GM15510 (cell line): ENCODE data around the gene AQP2.

ENCODE experiments used
- POLR2A ChIP-seq: IDR thresholded peaks from 3 replicates; pipeline ENCODE4 v1.6.1; 2011; ENCODE audit warnings: borderline replicate concordance; ENCODE audit not compliant: insufficient read length; ENCODE audit errors: extremely low read depth

AQP2 gene, protein sequence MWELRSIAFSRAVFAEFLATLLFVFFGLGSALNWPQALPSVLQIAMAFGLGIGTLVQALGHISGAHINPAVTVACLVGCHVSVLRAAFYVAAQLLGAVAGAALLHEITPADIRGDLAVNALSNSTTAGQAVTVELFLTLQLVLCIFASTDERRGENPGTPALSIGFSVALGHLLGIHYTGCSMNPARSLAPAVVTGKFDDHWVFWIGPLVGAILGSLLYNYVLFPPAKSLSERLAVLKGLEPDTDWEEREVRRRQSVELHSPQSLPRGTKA

DNA sequence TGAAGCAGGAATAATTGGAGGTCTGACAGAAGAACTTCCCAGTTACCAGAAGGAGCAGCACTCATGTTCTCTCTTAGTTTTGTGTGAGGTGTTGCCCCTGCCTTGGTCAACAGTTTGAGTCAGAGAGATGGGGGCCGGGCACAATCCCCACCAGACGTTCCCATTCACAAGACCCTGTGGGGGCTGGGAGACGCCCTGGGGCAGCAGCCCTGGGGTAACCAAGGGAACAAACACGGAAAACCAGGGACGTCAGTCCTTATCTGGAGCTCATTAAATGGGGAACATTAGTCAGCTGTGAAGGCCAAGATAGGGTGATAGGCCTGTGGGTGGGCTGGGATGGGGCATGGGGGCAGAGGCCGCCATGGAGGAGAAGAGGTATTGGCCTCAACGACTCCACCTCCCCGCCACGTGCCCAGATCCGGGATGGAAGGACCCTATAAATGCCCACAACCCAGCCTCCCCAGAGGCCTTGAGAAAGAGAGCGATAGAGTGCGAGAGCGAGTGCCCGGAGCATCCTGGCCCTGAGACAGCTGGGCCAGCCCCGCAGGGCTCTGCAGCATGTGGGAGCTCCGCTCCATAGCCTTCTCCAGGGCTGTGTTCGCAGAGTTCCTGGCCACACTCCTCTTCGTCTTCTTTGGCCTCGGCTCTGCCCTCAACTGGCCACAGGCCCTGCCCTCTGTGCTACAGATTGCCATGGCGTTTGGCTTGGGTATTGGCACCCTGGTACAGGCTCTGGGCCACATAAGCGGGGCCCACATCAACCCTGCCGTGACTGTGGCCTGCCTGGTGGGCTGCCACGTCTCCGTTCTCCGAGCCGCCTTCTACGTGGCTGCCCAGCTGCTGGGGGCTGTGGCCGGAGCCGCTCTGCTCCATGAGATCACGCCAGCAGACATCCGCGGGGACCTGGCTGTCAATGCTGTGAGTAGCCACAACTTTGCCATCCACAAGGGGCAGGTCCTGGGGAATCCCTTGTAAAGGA, at the start of gene AQP2:
AQP2 (plus strand) TSS at position 465 of the 979 bp plus-strand sequence; CDS start at position 559, 94 bp downstream.
- no peak for TF ChIP-seq POLR2A

DNA sequence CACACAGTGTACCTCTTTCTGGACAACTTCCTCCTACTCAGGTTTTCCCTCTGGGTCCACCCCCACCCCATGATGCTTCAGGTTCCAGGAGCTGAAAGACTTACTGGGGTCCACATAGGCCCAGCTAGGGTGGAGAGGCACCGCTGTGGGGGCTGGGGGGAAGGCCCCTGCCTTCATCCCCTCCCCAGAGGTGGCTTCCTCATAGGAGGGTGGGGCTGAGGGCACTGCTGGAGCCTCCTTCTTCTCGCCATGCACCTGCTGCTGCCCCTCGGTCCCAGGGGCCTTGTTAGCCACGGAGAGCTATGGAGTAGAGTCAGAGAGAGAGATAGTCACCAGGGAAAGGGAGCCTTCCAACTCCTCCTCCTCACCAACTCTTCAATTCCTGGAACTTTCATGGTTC, 49.5 kb upstream of the AQP2 start:
- TF ChIP-seq POLR2A, result no peak

DNA sequence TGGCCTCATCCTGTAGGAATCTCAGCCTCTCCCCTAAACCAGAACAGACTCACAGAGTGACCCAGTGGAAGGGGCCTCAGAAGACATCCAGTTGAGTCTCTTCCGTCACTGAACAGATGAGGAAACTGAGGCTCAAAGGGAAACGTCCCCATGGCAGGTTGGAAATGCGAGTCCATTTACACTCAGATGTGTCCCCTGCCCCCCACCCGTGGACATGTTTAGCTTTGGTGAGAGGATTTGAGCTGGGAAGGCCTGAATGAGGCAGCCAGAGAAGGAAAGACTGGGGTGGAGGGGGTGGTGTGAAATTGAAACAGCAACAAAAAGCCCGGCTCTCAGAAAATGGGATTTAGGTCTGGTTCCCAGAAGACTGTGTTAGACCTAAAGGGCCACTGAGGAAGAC, 48.6 kb upstream of the AQP2 start:
- TF ChIP-seq POLR2A, result no peak

DNA sequence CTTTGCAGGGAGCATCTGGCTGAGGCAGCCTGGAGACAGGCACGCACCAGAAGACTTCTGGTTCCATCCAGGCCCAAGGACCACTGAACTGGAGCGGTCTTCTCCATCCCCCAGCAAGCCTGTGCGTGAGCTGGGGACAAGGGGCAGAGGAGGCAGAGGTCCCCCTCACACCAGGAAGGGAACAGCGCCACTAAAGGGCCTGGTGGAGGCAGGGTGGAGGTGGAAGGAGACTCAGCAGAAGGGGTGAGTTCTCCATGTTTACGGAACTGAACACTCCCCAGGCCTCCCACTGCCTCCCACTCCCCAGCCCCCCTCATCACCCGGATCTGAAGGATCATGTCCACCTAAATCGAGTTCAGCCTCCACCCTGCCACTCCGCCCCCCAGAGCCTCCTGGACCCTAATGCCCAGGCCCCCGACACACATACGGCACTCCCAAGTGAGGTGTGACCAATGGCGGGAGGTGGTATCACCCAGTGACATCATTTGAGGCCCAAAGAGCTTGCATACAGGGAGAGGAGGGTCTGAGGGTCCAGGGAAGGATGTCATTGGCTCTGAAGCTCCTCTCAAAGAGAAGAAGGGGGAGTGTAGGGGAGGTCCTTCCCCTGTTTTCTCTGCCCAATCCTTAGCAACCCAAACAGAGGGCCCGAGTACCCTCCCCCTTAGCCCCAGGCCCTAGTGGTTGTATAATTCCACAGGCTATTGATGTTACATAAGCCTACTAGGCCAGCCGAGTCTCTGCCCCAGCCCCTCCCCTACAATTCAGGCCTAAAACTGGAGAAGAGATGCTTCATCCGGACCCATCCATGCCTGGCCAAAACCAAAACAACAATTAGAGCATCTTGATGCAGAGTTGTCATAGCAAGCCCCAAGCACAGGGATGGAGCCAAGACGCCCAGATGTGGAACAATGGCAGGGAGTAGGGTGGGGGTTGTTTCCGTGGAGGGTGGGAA, 47.9 kb upstream of the AQP2 start:
- TF ChIP-seq POLR2A, result no peak

DNA sequence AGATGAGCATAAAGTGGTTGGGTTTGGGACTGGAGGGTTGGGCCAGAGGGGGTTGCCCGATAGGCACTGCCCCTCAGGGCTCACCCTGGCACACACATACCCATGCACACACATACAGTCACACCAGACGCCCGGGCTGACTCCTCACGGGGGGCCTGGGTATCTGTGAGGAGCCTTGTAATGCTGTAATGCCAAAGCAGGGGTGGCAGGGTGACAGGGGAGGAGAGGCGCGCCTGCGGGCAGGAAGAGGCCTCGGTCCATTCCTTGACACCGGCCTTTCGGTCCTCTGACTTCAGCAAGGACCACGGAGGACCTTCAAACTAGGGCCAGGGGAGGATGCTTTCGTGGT, 47.2 kb upstream of the AQP2 start:
- TF ChIP-seq POLR2A, result no peak

DNA sequence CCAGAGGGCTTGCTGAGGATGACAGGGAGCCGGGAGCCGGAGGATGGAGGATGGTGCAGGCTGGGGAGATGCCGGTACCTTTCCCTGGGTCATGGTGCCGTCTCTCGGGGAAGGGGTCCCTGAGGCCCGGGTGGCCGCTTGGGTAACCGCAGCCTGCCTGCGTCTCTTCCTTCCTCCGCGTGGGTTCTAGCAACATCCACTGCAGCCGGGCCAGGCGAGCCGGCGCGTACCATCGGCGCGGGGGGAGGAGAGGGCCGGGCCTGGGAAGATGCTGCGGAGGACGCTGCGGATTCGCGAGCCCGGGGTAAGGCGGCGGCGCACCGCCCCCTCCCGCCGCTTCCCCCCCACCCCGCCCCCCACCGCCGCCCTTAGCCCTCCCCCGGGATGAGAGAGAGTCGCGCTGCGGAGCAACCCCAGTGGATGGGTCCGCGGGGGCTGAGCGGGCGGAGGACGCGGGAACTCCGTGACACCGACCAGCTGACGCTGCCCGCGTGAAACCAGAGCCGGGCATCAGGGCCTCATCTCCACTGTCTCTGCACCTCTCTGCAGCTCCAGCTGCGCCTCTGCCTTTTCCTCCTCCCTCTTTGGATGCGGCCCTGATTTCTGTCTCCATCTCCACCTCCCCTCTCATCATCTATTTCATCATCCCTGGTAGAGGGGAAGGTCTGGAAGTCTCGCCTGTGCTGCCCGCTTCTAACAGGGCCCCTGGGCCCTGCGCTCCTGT, 46.7 kb upstream of the AQP2 start, which contains the start of gene FAIM2:
FAIM2 (minus strand) TSS at position 201 of the 724 bp plus-strand sequence; CDS start at position 93, 108 bp downstream.
- no peak for TF ChIP-seq POLR2A

DNA sequence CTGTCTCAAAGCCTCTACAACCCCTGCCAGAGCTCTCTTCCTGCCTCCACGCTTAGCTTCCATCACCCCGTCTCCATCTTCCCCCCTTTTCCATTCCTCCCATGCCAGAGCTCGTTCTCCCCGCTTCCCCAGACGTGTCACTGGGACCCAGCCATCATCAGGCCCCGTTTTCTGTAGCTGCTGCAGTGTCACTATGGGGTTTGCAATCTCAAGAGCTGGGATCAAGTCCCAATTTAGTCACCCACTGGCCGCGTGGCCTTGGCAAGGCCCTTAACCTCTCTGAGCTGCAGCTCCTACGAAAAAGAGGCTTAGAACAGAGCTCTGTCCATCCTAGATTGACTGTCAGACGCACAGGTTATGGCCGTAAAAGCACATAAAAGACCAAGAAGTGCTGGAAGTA, 45.9 kb upstream of the AQP2 start:
- TF ChIP-seq POLR2A, result no peak

DNA sequence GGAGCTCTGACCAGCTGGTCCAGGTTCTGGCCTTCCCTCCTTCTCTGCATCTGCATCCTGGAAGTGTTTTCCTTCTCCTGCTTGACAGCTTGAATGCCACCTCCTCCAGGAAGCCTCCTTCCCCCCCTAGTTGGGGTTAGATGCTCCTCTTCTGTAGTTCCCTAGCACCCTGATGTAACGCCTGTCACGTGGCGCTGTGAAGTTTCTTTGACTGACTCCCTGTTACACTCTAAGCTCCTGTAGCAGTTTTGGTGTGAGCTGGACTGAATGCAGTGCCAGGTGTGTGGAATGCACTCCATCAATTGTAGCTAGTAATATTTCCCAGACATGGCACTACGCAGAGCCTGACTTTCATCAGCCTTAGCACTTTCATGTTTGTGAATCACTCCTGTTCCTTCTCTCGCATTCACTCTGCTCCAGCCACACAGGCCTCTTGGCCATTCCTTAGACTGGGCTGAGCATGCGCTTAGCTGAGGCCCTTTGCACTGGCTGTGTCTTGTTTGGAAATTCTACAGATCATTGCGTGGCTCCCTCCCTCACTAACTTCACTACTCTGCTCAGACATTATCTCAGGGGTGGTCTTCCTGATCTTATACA, 44.7 kb upstream of the AQP2 start:
- no peak for TF ChIP-seq POLR2A

DNA sequence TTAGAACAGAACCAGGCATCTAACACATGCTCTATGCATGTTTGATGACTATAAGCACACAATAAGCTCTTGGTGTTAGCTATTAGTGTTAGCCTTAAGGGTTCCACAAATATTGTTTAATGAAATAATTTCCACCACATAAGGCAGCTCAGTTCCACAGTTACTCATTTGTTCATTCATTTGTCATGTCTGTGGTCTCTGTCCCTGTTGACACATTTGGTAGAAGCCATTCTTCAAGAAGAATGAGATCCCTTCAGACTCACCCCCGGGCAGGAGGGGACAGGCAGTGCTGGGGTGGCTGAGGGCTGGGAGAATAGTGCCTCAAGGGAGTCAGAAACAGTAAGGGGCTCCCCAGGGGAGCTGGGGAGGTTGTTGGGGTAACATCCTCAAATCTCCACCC, 43.2 kb upstream of the AQP2 start:
- TF ChIP-seq POLR2A, result no peak

DNA sequence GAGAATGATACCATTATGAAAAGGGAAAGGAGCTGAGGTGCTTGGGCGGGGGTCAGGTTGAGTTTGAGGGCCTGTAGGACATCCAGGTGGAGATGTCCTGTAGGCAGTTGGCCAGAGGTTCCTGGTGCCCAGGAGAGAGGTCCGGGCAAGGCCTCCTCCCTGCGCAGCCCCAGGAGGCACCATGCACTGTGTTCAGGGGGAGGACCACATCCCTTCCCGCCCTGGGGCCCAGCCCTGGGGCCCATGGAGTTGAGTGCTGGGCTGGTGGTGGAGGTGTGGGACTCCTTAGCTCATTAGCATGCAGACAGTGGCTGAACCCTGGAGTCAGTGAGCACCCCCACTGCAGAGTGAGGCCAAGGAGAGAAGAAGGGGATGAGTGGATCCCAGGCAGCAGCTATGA, 41.2 kb upstream of the AQP2 start:
- TF ChIP-seq POLR2A, result no peak

DNA sequence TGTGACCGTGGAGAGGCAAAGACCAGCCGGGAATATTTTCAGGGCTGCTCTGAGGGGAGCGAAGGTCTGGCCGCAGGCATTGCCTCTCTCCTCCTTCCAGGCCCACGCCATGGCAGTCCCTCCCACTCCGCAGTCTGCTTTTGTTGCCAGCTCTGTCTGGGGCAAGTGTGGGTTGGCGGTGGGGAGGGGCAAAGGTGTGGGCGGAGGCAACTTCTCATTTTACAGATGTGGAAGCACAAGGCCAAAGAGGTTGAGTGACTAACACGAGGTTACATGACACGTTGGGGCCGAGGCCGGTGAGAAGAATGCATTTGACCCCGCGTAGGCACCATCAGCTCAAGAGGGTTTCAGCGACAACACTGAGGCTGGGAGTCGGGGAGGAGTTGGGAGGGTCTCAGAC, 40.7 kb upstream of the AQP2 start:
- no peak for TF ChIP-seq POLR2A

DNA sequence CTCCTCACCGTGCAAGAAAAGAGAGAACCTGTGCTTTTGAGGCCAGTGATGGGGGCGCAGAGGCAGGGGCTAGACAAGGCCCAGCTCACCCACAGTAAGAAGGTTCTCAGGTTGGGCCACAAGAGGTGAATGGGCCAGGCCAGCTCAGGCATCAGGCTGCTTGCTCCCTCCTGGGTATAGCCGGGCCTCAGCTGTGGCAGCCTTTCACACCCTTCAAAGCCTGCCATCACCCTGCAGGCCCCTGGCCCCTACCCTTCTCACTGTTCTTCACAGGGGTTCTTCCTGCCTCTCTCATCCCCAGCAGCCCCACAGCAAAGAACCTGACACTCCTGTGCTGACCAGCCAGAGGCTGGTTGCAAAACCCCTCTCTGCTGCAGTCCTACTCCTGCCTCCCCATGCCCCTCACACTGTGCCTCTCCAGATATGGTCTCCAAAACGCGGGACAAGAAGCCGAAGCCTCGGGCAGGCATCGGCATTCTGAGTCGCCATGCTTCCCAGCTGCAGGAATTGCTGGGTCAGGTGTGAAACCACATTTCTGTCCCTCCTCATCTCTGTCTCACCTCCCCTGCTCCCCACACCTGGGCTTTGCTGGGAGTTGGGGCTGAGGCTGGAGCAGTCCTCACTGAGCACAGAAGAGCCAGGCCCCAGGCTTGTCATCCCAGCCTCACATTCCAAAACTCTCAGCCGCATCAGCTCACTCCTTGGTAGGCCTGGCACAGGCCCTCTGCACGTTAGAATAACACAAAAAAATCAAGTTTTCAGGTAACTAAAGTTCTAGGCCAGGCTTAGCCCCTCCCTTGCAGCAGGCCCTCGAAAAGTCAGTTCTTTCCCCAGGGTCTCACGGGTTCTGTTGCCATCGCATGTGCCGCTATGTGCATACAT, 40.0 kb upstream of the AQP2 start:
- TF ChIP-seq POLR2A, result no peak

DNA sequence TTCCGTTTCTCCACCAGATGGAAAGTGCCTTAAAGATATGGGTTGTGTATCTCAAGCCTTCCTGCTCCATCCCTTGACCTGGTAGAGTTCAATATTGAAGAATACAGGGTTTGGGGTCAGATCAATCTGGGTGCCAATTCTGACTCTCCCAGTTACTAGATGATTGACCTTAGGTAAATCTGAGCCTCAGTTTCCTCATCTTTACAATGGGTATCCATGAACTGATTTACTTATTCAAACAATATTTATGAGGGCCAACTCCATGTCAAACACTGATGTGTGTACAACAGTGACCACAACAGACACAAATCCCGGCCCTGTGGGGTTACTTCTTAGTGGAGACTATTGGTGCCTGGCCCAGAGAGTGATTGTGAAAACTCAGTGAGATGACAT, 39.3 kb upstream of the AQP2 start:
- no peak for TF ChIP-seq POLR2A
